HEK293 (cell line): ENCODE results near the gene FOXO6.

Experiments
- CTCF ChIA-PET: fragments of 350-600 bp; formaldehyde crosslinking; extraction: SDS; loops from one replicate; lab custom pipeline; 2021; ENCODE audit warnings: antibody characterized with exemption; lab: Yijun Ruan, JAX
- POLR2A ChIA-PET: fragments of 300-600 bp; formaldehyde crosslinking; extraction: SDS; loops from one replicate; lab custom pipeline; 2020; ENCODE audit warnings: antibody characterized with exemption, inconsistent platforms; lab: Yijun Ruan, JAX
- H3K27ac ChIP-seq: fragments of 200-500 bp; sonication (Bioruptor generic); 2 replicates; pipeline ENCODE4 v1.5.1; 2014; ENCODE audit warnings: low read depth, low read length, control low read depth, inconsistent platforms; ENCODE audit errors: extremely low read depth
- H3K36me3 ChIP-seq, 2 experiments: fragments of 200-500 bp in 1 of 2; sonication (Bioruptor generic) in 1 of 2; 1 replicate in 1 of 2; 2 replicates in 1 of 2; pipeline ENCODE4 v1.5.1; 2014 to 2017; ENCODE audit warnings: inconsistent platforms in 2 of 2, low read length in 2 of 2; ENCODE audit not compliant: control insufficient read depth in 2 of 2, insufficient read depth in 1 of 2
- H3K4me1 ChIP-seq: fragments of 200-500 bp; sonication (Bioruptor generic); 2 replicates; pipeline ENCODE4 v1.5.1; 2014; ENCODE audit warnings: mild to moderate bottlenecking, low read length, inconsistent platforms; ENCODE audit not compliant: control insufficient read depth, insufficient read depth
- H3K4me3 ChIP-seq: 2 replicates; pipeline ENCODE4 v1.5.1; 2011; ENCODE audit warnings: low read depth, mild to moderate bottlenecking, control low read depth, low read length, moderate library complexity
- H3K9me3 ChIP-seq: fragments of 200-500 bp; sonication (Bioruptor generic); 2 replicates; pipeline ENCODE4 v1.5.1; 2014; ENCODE audit warnings: low read depth, low read length, inconsistent platforms; ENCODE audit not compliant: control insufficient read depth, insufficient read depth
- GLI2 ChIP-seq: fragments of 450-650 bp; formaldehyde crosslinking; IDR thresholded peaks from 2 replicates; pipeline ENCODE4; 2017; ENCODE audit warnings: missing biosample characterization, missing genetic modification characterization, low read depth, borderline replicate concordance
- KLF1 ChIP-seq: fragments of 450-650 bp; formaldehyde crosslinking; IDR thresholded peaks from 2 replicates; pipeline ENCODE4 v1.5.1; 2016; ENCODE audit warnings: missing biosample characterization, missing genetic modification characterization
- KLF9 ChIP-seq: fragments of 450-650 bp; formaldehyde crosslinking; IDR thresholded peaks from 2 replicates; pipeline ENCODE4 v1.5.1; 2016; ENCODE audit warnings: missing biosample characterization, missing genetic modification characterization, low read depth
- PRDM1 ChIP-seq: fragments of 450-650 bp; formaldehyde crosslinking; IDR thresholded peaks from 2 replicates; pipeline ENCODE4; 2016; ENCODE audit warnings: missing biosample characterization, missing genetic modification characterization
- SCRT1 ChIP-seq: fragments of 450-650 bp; formaldehyde crosslinking; IDR thresholded peaks from 2 replicates; pipeline ENCODE4 v1.5.1; 2016; ENCODE audit warnings: missing biosample characterization, missing genetic modification characterization, borderline replicate concordance
- WT1 ChIP-seq: fragments of 450-650 bp; formaldehyde crosslinking; IDR thresholded peaks from 2 replicates; pipeline ENCODE4 v1.5.1; 2016; ENCODE audit warnings: missing biosample characterization, missing genetic modification characterization
- ZBTB1 ChIP-seq: fragments of 450-650 bp; formaldehyde crosslinking; IDR thresholded peaks from 2 replicates; pipeline ENCODE4 v1.5.1; 2016; ENCODE audit warnings: missing biosample characterization, missing genetic modification characterization
- ZBTB20 ChIP-seq: fragments of 450-650 bp; formaldehyde crosslinking; IDR thresholded peaks from 2 replicates; pipeline ENCODE4 v1.5.1; 2016; ENCODE audit warnings: missing biosample characterization, missing genetic modification characterization
- ZFP69B ChIP-seq: fragments of 450-650 bp; formaldehyde crosslinking; IDR thresholded peaks from 2 replicates; pipeline ENCODE4 v1.5.1; 2016; ENCODE audit warnings: missing biosample characterization, missing genetic modification characterization
- ZNF121 ChIP-seq: fragments of 450-650 bp; formaldehyde crosslinking; IDR thresholded peaks from 2 replicates; pipeline ENCODE4 v1.5.1; 2016; ENCODE audit warnings: missing biosample characterization, missing genetic modification characterization
- ZNF133 ChIP-seq: fragments of 450-650 bp; formaldehyde crosslinking; IDR thresholded peaks from 2 replicates; pipeline ENCODE4 v1.5.1; 2016; ENCODE audit warnings: missing biosample characterization, missing genetic modification characterization
- ZNF138 ChIP-seq: fragments of 450-650 bp; formaldehyde crosslinking; IDR thresholded peaks from 2 replicates; pipeline ENCODE4 v1.5.1; 2016; ENCODE audit warnings: missing biosample characterization, missing genetic modification characterization, borderline replicate concordance
- ZNF146 ChIP-seq: fragments of 450-650 bp; formaldehyde crosslinking; IDR thresholded peaks from 2 replicates; pipeline ENCODE4 v1.5.1; 2016; ENCODE audit warnings: missing biosample characterization, missing genetic modification characterization
- ZNF157 ChIP-seq: fragments of 450-650 bp; formaldehyde crosslinking; IDR thresholded peaks from 2 replicates; pipeline ENCODE4 v1.5.1; 2016; ENCODE audit warnings: missing biosample characterization, missing genetic modification characterization
- ZNF174 ChIP-seq: fragments of 450-650 bp; formaldehyde crosslinking; IDR thresholded peaks from 2 replicates; pipeline ENCODE4 v1.5.0; 2017; ENCODE audit warnings: missing biosample characterization, mild to moderate bottlenecking, missing genetic modification characterization
- ZNF248 ChIP-seq: fragments of 450-650 bp; formaldehyde crosslinking; IDR thresholded peaks from 2 replicates; pipeline ENCODE4 v1.5.1; 2017; ENCODE audit warnings: missing biosample characterization, missing genetic modification characterization
- ZNF292 ChIP-seq: fragments of 450-650 bp; formaldehyde crosslinking; IDR thresholded peaks from 2 replicates; pipeline ENCODE4 v1.5.1; 2016; ENCODE audit warnings: low read depth, missing biosample characterization, missing genetic modification characterization, borderline replicate concordance
- ZNF324 ChIP-seq: fragments of 450-650 bp; formaldehyde crosslinking; IDR thresholded peaks from 2 replicates; pipeline ENCODE4 v1.5.1; 2016; ENCODE audit warnings: missing biosample characterization, missing genetic modification characterization
- ZNF335 ChIP-seq: fragments of 450-650 bp; formaldehyde crosslinking; conservative IDR thresholded peaks from 2 replicates; pipeline ENCODE4 v1.5.1; 2016; ENCODE audit warnings: missing biosample characterization, missing genetic modification characterization
- ZNF501 ChIP-seq: fragments of 450-650 bp; formaldehyde crosslinking; IDR thresholded peaks from 2 replicates; pipeline ENCODE4 v1.5.1; 2016; ENCODE audit warnings: missing biosample characterization, missing genetic modification characterization
- ZNF596 ChIP-seq: fragments of 450-650 bp; IDR thresholded peaks from 2 replicates; pipeline ENCODE4 v1.5.0; 2018; ENCODE audit warnings: missing biosample characterization, mild to moderate bottlenecking, missing genetic modification characterization, moderate library complexity
- ZNF624 ChIP-seq: fragments of 450-650 bp; formaldehyde crosslinking; IDR thresholded peaks from 2 replicates; pipeline ENCODE4 v1.5.1; 2017; ENCODE audit warnings: missing biosample characterization, missing genetic modification characterization
- ZSCAN16 ChIP-seq: fragments of 450-650 bp; formaldehyde crosslinking; IDR thresholded peaks from 2 replicates; pipeline ENCODE4 v1.5.1; 2016; ENCODE audit warnings: missing biosample characterization, missing genetic modification characterization
- ZSCAN30 ChIP-seq: fragments of 450-650 bp; IDR thresholded peaks from 2 replicates; pipeline ENCODE4 v1.5.1; 2018; ENCODE audit warnings: missing biosample characterization, mild to moderate bottlenecking, missing genetic modification characterization, moderate library complexity
- TF ChIP-seq, protein P1 (sequence below): fragments of 450-650 bp; formaldehyde crosslinking; IDR thresholded peaks from 2 replicates; pipeline ENCODE4 v1.5.1; 2017; ENCODE audit warnings: missing biosample characterization, missing genetic modification characterization
- TF ChIP-seq, protein P2 (sequence below): fragments of 450-650 bp; formaldehyde crosslinking; IDR thresholded peaks from 2 replicates; pipeline ENCODE4 v1.5.1; 2017; ENCODE audit warnings: missing biosample characterization, mild to moderate bottlenecking, missing genetic modification characterization, moderate library complexity
- TF ChIP-seq, protein P3 (sequence below): fragments of 450-650 bp; formaldehyde crosslinking; optimal IDR thresholded peaks from 2 replicates; pipeline ENCODE3; 2016; ENCODE audit warnings: missing biosample characterization, mild to moderate bottlenecking, missing genetic modification characterization
- TF ChIP-seq, protein P4 (sequence below): fragments of 450-650 bp; formaldehyde crosslinking; IDR thresholded peaks from 2 replicates; pipeline ENCODE4 v1.5.1; 2016; ENCODE audit warnings: missing biosample characterization, missing genetic modification characterization
- TF ChIP-seq, protein P5 (sequence below): fragments of 450-650 bp; formaldehyde crosslinking; IDR thresholded peaks from 2 replicates; pipeline ENCODE4 v1.5.1; 2017; ENCODE audit warnings: missing biosample characterization, missing genetic modification characterization
- TF ChIP-seq, protein P6 (sequence below): fragments of 450-650 bp; formaldehyde crosslinking; IDR thresholded peaks from 2 replicates; pipeline ENCODE4 v1.5.1; 2016; ENCODE audit warnings: missing biosample characterization, missing genetic modification characterization

The FOXO6 gene

DNA sequence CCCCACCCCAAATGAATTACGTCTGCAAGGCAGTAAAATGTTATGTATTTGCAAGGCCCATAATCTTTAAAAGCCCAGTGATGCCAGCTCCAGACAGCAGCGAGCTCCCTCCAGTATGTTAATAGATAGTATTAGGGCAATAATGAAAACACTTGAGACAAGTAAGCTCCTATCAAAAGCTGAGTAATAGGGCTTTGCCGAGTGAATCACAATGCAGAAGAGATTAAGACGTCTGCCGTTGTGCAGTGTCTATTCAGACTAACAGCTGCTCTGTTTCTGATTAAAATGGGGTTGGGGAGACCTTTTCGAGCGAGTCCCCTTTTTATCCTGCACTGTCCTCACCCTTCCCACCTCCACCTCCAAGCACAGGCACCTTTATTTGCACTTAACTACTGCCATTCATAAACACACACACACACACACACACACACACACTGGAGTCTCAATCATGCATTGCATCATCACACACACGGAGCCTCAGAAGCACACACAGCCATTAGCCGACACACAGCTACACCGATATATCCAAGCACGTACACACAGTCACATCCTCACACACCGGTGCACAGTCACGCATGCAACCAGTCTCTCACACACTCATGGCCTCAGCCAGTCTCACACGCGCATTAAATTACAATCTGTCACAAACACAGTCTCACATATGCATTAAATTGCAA, 46.0 kb upstream of the FOXO6 start (continued):
- TF ChIP-seq KLF1 (tag by site-specific recombination), result no peak
- TF ChIP-seq WT1 (tag by site-specific recombination), result no peak
- no peak for TF ChIP-seq ZNF501 (tag by site-specific recombination)
- TF ChIP-seq ZNF335 (tag by site-specific recombination), result no peak
- TF ChIP-seq ZSCAN30 (tag by site-specific recombination), result no peak
- no peak for TF ChIP-seq GLI2 (tag by site-specific recombination)
- TF ChIP-seq, protein P1, sequence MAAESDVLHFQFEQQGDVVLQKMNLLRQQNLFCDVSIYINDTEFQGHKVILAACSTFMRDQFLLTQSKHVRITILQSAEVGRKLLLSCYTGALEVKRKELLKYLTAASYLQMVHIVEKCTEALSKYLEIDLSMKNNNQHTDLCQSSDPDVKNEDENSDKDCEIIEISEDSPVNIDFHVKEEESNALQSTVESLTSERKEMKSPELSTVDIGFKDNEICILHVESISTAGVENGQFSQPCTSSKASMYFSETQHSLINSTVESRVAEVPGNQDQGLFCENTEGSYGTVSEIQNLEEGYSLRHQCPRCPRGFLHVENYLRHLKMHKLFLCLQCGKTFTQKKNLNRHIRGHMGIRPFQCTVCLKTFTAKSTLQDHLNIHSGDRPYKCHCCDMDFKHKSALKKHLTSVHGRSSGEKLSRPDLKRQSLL (tag by site-specific recombination), result peak; percentile 68; the same call in 1 of the 2 replicates
- no peak for TF ChIP-seq PRDM1 (tag by site-specific recombination)
- no peak for TF ChIP-seq KLF9 (tag by site-specific recombination)
- TF ChIP-seq ZSCAN16 (tag by site-specific recombination), result no peak
- TF ChIP-seq, protein P2, sequence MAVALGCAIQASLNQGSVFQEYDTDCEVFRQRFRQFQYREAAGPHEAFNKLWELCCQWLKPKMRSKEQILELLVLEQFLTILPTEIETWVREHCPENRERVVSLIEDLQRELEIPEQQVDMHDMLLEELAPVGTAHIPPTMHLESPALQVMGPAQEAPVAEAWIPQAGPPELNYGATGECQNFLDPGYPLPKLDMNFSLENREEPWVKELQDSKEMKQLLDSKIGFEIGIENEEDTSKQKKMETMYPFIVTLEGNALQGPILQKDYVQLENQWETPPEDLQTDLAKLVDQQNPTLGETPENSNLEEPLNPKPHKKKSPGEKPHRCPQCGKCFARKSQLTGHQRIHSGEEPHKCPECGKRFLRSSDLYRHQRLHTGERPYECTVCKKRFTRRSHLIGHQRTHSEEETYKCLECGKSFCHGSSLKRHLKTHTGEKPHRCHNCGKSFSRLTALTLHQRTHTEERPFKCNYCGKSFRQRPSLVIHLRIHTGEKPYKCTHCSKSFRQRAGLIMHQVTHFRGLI, result no peak
- TF ChIP-seq ZNF292 (tag by site-specific recombination), result no peak
- TF ChIP-seq ZFP69B, result no peak; the same call in 1 of the 2 replicates
- no peak for TF ChIP-seq ZNF248 (tag by site-specific recombination)
- no peak for TF ChIP-seq ZNF624 (tag by site-specific recombination)
- no peak for TF ChIP-seq ZNF157 (tag by site-specific recombination)
- TF ChIP-seq ZNF133, result no peak
- no peak for TF ChIP-seq ZNF146 (tag by site-specific recombination)
- TF ChIP-seq ZBTB20 (tag by site-specific recombination), result peak; percentile 22; the same call in 1 of the 2 replicates
- no peak for TF ChIP-seq ZNF324 (tag by site-specific recombination)
- TF ChIP-seq, protein P3, sequence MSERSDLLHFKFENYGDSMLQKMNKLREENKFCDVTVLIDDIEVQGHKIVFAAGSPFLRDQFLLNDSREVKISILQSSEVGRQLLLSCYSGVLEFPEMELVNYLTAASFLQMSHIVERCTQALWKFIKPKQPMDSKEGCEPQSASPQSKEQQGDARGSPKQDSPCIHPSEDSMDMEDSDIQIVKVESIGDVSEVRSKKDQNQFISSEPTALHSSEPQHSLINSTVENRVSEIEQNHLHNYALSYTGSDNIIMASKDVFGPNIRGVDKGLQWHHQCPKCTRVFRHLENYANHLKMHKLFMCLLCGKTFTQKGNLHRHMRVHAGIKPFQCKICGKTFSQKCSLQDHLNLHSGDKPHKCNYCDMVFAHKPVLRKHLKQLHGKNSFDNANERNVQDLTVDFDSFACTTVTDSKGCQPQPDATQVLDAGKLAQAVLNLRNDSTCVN, result no peak
- TF ChIP-seq ZNF596 (tag by site-specific recombination), result no peak
- no peak for TF ChIP-seq ZNF174 (tag by site-specific recombination)

DNA sequence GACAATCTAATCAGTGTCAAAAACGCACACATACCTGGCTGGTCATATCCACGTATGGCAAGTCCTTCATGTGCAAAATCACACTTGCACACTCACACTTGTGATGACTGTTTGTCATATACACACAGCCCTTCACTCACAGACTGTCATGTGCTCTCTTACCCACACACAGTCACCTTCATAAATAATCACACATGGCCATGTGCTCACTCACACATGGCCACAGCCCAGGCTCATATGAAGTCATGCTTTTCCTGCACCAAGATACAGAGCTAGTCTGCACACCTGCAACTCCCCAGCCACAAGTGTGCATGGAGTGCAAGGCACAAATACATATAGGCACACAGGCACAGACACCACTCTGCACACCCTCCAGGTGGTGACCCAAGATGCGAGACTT, 45.4 kb upstream of the FOXO6 start:
- CTCF ChIA-PET, result interaction anchor here (0.7 to 7.6 kb wide), 4 partner anchors 7 to 117 kb away, joined by 3 to 49 read pairs (median 12); no protein-coding TSS in a partner anchor
- TF ChIP-seq, protein P4, sequence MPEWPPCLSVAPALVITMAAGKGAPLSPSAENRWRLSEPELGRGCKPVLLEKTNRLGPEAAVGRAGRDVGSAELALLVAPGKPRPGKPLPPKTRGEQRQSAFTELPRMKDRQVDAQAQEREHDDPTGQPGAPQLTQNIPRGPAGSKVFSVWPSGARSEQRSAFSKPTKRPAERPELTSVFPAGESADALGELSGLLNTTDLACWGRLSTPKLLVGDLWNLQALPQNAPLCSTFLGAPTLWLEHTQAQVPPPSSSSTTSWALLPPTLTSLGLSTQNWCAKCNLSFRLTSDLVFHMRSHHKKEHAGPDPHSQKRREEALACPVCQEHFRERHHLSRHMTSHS (tag by site-specific recombination), result no peak
- TF ChIP-seq, protein P5, sequence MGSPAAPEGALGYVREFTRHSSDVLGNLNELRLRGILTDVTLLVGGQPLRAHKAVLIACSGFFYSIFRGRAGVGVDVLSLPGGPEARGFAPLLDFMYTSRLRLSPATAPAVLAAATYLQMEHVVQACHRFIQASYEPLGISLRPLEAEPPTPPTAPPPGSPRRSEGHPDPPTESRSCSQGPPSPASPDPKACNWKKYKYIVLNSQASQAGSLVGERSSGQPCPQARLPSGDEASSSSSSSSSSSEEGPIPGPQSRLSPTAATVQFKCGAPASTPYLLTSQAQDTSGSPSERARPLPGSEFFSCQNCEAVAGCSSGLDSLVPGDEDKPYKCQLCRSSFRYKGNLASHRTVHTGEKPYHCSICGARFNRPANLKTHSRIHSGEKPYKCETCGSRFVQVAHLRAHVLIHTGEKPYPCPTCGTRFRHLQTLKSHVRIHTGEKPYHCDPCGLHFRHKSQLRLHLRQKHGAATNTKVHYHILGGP (tag by site-specific recombination), result no peak
- no peak for TF ChIP-seq ZNF138 (tag by site-specific recombination)
- TF ChIP-seq ZNF121 (tag by site-specific recombination), result no peak
- TF ChIP-seq SCRT1 (tag by site-specific recombination), result no peak
- TF ChIP-seq, protein P6, sequence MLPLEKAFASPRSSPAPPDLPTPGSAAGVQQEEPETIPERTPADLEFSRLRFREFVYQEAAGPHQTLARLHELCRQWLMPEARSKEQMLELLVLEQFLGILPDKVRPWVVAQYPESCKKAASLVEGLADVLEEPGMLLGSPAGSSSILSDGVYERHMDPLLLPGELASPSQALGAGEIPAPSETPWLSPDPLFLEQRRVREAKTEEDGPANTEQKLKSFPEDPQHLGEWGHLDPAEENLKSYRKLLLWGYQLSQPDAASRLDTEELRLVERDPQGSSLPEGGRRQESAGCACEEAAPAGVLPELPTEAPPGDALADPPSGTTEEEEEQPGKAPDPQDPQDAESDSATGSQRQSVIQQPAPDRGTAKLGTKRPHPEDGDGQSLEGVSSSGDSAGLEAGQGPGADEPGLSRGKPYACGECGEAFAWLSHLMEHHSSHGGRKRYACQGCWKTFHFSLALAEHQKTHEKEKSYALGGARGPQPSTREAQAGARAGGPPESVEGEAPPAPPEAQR (tag by site-specific recombination), result no peak
- TF ChIP-seq ZBTB1 (tag by site-specific recombination), result no peak

More for the DNA sequence above, 45.4 kb upstream of the FOXO6 start:
- no peak overlapping the region for H3K4me3 ChIP-seq
- H3K27ac ChIP-seq, result no peak overlapping the region
- POLR2A ChIA-PET, result no interaction called here
- no peaks in the 10 kb centered on the region for H3K9me3 ChIP-seq
- H3K4me1 ChIP-seq, result no peaks in the 10 kb centered on the region
- H3K36me3 ChIP-seq, result no peaks in the 10 kb centered on the region
